ENCODE results near the gene USP33. TPM values are rescaled to one million over a fixed set of nuclear protein-coding genes. Genes with fewer than 3 reads are reported as not detected.

USP33 gene
- total RNA-seq: 36.6 and 46.1 TPM in 2 replicates

- Histone ChIP-seq H3K4me3 (ENCODE audit: low read depth, low read length) (peak within 1 kb of the TSS; percentile 95), H3K27me3 (ENCODE audit: control insufficient read depth, insufficient read depth, low read length) (no peaks in the 10 kb centered on the region), H3K36me3 (ENCODE audit: control insufficient read depth, insufficient read depth, low read length) (no peaks in the 10 kb centered on the region)
- no peak for FAIRE-seq
- peak; percentile 67 for DNase-seq (ENCODE audit: low read depth)
- TF ChIP-seq, protein P1, sequence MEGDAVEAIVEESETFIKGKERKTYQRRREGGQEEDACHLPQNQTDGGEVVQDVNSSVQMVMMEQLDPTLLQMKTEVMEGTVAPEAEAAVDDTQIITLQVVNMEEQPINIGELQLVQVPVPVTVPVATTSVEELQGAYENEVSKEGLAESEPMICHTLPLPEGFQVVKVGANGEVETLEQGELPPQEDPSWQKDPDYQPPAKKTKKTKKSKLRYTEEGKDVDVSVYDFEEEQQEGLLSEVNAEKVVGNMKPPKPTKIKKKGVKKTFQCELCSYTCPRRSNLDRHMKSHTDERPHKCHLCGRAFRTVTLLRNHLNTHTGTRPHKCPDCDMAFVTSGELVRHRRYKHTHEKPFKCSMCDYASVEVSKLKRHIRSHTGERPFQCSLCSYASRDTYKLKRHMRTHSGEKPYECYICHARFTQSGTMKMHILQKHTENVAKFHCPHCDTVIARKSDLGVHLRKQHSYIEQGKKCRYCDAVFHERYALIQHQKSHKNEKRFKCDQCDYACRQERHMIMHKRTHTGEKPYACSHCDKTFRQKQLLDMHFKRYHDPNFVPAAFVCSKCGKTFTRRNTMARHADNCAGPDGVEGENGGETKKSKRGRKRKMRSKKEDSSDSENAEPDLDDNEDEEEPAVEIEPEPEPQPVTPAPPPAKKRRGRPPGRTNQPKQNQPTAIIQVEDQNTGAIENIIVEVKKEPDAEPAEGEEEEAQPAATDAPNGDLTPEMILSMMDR (IDR thresholded peaks at IDR 0.05; ENCODE audit: insufficient read depth, low read length, severe bottlenecking): no peak
Observed at GRCh38 chr1:77759071-77760028, at the start of gene USP33. TSS of gene USP33 (minus strand) at chr1:77759852. CDS start at chr1:77741697, 18,155 bp downstream.

- no peaks in the 10 kb centered on the region for H3K36me3 ChIP-seq (ENCODE audit: control insufficient read depth, insufficient read depth, low read length)
Observed at GRCh38 chr1:77803371-77803770, 43.7 kb upstream of the USP33 start.

DNA sequence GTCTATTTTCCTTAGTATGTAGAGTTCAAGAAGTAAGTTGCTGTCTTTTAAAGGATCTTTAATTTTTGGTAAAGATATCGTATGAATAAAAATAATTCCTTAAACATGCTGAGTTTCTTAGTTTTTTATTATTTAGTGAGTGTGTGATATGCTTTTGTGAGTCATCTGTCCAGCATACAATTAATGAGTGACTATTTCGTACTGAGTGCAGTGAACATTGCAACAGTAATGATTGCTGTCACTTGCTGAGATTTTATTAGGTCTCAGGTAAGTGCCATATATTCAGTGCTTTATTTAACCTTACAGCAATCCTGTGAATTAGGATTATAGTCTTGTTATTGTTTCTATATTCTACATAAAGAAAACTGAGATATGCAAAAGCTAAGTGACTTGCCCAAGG, 42.4 kb upstream of the USP33 start:
- Histone ChIP-seq H3K27me3 (ENCODE audit: control insufficient read depth, insufficient read depth, low read length) (no peaks in the 10 kb centered on the region), H3K4me3 (ENCODE audit: low read depth, low read length) (no peak overlapping the region), H3K36me3 (ENCODE audit: control insufficient read depth, insufficient read depth, low read length) (no peaks in the 10 kb centered on the region)
- DNase-seq (ENCODE audit: low read depth) (no peak), FAIRE-seq (no peak)
- TF ChIP-seq, protein P1 (IDR thresholded peaks at IDR 0.05; ENCODE audit: insufficient read depth, low read length, severe bottlenecking): no peak

More at GRCh38 chr1:77803371-77803770, 43.7 kb upstream of the USP33 start:
- H3K27me3 ChIP-seq (ENCODE audit: control insufficient read depth, insufficient read depth, low read length): no peaks in the 10 kb centered on the region
- H3K4me3 ChIP-seq (ENCODE audit: low read depth, low read length): no peak overlapping the region
- TF ChIP-seq, protein P1 (IDR thresholded peaks at IDR 0.05; ENCODE audit: insufficient read depth, low read length, severe bottlenecking): no peak
- DNase-seq (ENCODE audit: low read depth): no peak
- no peak for FAIRE-seq

DNA sequence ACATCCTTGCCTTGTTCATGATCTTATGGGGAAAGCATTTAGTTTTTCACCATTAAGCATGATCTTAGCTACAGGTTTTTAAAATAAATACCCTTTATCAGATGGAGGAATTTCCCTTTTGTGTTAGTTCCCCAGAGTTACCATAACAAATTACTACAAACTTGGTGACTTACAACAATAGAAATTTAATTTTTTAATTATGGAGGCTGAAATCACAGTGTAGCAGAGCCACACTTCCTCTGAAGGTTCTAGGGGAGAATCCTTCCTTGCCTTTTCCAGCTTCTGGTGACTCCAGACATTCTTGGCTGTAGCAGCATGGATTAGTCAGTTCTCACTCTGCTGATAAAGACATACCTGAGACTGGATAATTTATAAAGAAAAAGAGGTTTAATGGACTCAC, 38.3 kb upstream of the USP33 start:
- peaks cover 1% of the 10 kb centered on the region for H3K36me3 ChIP-seq (ENCODE audit: control insufficient read depth, insufficient read depth, low read length)
- TF ChIP-seq, protein P1 (IDR thresholded peaks at IDR 0.05; ENCODE audit: insufficient read depth, low read length, severe bottlenecking): no peak
- H3K4me3 ChIP-seq (ENCODE audit: low read depth, low read length): no peak overlapping the region
- H3K27me3 ChIP-seq (ENCODE audit: control insufficient read depth, insufficient read depth, low read length): no peaks in the 10 kb centered on the region
- DNase-seq (ENCODE audit: low read depth) (no peak), FAIRE-seq (no peak)

GRCh38 chr1:77796695-77797405, 37.2 kb upstream of the USP33 start:
- FAIRE-seq (no peak), DNase-seq (ENCODE audit: low read depth) (no peak)
- Histone ChIP-seq H3K27me3 (ENCODE audit: control insufficient read depth, insufficient read depth, low read length) (no peaks in the 10 kb centered on the region), H3K36me3 (ENCODE audit: control insufficient read depth, insufficient read depth, low read length) (peaks cover 1% of the 10 kb centered on the region), H3K4me3 (ENCODE audit: low read depth, low read length) (no peak overlapping the region)
- TF ChIP-seq, protein P1 (IDR thresholded peaks at IDR 0.05; ENCODE audit: insufficient read depth, low read length, severe bottlenecking): no peak
